Skeletal muscle tissue (tissue), 4 donors: ENCODE results near the gene CBFA2T3. TPM values are rescaled to one million over a fixed set of nuclear protein-coding genes. Genes with fewer than 3 reads are reported as not detected.
A peak's percentile ranks its signal among the peaks of the same experiment; 100 is the strongest.

ENCODE experiments used
- H3K27ac ChIP-seq: one replicate; pipeline ENCODE4 v1.7.0; 2013; ENCODE audit warnings: mild to moderate bottlenecking, low read depth, low read length, inconsistent platforms
- H3K27me3 ChIP-seq, 3 donors: one replicate each; pipeline ENCODE4 v1.7.0; 2013; ENCODE audit warnings: low read length in 3 of 3; ENCODE audit not compliant: control insufficient read depth in 3 of 3, insufficient read depth in 3 of 3
- H3K36me3 ChIP-seq, 3 donors: one replicate each; pipeline ENCODE4 v1.7.0; 2013; ENCODE audit warnings: low read length in 3 of 3; ENCODE audit not compliant: control insufficient read depth in 3 of 3, insufficient read depth in 3 of 3
- H3K4me1 ChIP-seq, 3 donors: one replicate each; pipeline ENCODE4 v1.7.0; 2013; ENCODE audit warnings: low read length in 3 of 3, mild to moderate bottlenecking in 3 of 3; ENCODE audit not compliant: control insufficient read depth in 3 of 3, insufficient read depth in 3 of 3
- H3K4me3 ChIP-seq, 3 donors: one replicate each; pipeline ENCODE4 v1.7.0; 2013; ENCODE audit warnings: low read length in 3 of 3
- H3K9ac ChIP-seq, 3 donors: one replicate each; pipeline ENCODE4 v1.7.0; 2013; ENCODE audit warnings: low read length in 3 of 3, mild to moderate bottlenecking in 3 of 3, moderate library complexity in 2 of 3, low read depth in 1 of 3
- H3K9me3 ChIP-seq, 3 donors: one replicate each; pipeline ENCODE4 v1.7.0; 2013; ENCODE audit warnings: low read length in 3 of 3; ENCODE audit not compliant: control insufficient read depth in 3 of 3
- total RNA-seq: library from RNA; depleted of rRNA; stranded (reverse); fragments of >200 nt; gene quantifications from one replicate; pipeline ENCODE4 v1.2.3, GENCODE V29; 2014
- donor health status: Osteomylitis.

Gene CBFA2T3
- total RNA-seq, 1 donor from 2014 or later: 2.1 TPM

DNA sequence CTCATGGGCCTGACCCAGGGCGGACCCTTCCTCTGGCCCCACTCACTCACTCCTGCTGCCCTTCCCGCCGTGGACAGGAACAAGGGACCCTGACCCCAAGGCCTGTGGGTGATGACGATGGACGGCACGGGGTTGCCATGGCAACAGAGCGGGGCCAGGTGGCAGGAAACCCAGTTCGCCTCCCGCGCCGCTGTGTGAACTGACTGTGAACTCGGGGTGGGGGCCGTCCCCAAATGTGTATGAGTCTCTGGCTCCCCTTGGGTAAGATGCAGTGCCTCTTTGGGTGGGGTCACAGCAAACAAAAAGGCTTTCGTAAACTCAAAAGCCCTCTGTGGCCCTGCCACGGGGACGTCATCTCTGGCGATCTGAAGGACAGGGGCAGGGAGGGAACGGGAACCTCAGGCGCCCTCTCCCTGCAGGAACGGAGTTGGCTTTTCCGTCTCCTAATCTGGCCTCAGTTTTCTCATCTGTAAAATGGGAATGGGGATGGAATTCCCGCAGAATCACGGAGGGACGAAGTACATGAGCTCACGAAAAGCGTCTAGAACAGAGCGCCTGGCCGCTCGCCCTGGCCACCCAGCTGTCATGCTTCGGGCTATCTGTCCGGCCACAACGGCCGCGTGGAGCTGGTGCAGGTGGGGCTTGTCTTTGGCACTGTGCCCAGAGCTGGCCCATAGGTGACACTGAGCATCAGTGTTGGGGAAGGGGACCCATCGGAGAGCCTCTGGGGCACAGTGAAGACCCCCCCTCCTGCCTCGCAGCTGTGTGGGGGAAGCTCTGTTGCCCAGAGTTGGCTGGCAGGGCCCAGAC is 65.7 kb downstream of the CBFA2T3 start:
- Histone ChIP-seq H3K27ac (no peak overlapping the region), H3K9me3 (no peaks in the 10 kb centered on the region), H3K27me3 (peaks cover 0 to 12% (median 9%) of the 10 kb centered on the region in 3 donors), H3K36me3 (no peaks in the 10 kb centered on the region), H3K4me1 (peaks cover 4 to 28% (median 16%) of the 10 kb centered on the region in 3 donors), H3K4me3 (no peak overlapping the region), H3K9ac (peak overlapping the region in 1 of 3 donors; percentile 25)

DNA sequence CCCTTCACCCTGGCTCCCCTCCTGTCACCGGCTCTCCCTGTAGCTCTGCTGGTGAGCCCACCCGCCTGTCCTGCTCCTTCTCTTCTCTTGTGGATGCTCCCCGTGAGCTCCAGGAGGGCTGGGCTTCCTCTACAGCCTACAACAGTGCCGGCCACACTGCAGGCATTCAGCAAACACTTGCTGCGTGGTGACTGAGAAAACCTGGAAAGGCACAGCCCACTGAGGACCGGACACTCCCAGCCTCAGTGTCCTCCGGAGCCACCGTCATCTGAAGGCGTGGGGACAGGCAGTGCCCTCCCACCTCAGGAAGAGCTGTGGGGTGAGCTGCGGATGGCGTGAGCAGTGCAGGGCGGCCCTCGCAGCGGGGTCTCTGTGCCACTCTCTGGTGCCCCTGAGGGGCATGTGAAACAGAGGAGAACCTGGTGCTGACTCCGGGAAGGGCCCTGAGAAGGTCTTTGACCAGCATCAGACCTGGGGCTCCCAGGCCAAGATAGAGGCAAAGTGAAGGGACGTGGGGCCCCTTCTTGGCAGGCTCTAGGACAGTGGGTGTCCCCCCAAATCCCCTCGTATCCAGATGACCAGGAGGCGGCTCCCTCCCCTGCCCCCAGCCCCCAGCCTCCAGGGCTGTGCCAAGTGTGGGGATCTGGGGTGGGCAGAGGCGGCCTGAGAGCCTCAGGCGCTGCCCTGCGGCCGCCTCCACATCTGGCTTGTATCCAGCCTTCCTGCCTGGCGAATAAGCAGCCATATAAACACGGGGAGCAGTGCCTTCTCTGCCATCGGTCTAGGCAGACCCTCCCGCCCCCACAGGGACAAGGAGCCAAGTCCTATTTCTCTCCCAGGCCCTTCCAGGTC is 66.5 kb downstream of the CBFA2T3 start:
- Histone ChIP-seq H3K9me3 (no peaks in the 10 kb centered on the region), H3K36me3 (no peaks in the 10 kb centered on the region), H3K4me3 (no peak overlapping the region), H3K9ac (peak overlapping the region in 1 of 3 donors; percentile 25), H3K27ac (no peak overlapping the region), H3K27me3 (peaks cover 0 to 6% (median 4%) of the 10 kb centered on the region in 3 donors), H3K4me1 (peaks cover 4 to 26% (median 16%) of the 10 kb centered on the region in 3 donors)

DNA sequence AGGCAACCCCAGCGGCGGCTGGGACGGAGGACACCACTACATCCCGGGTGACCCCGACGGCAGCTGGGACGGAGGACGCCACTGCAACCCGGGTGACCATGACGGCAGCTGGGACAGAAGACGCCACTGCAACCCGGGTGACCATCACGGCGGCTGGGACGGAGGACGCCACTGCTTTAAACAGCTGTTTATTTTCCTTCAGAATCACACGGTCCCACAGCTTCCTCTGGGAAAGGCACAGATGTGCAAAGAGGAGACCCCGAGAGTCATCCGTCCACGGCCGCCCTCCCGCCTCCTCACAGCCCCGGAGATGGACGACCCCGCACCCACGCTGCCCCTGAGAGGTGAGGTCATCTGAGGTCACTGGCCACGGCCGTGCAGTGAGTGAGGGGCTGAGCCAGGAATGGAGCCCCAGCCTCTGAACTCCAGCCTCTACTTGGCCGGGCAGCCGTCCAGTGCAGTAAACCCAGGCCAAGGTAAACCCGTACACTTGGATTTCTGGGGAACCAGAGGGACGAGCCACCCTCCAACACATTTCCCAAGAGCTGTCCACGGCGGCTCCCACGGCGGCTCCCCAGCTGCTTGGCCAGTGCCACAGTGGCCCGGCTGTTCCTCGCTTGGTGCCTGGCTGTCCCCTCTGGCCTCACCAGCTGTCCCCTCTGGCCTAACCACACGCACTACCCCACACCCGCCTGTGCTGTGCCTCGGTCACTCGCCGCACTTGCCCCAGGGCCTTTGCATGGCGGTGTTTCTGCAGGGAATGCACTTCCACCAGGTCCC is 67.4 kb downstream of the CBFA2T3 start:
- H3K27me3 ChIP-seq: peaks cover 0 to 6% (median 4%) of the 10 kb centered on the region in 3 donors
- H3K9me3 ChIP-seq: no peaks in the 10 kb centered on the region
- peak overlapping the region; percentile 19 for H3K27ac ChIP-seq
- no peak overlapping the region for H3K4me3 ChIP-seq
- H3K4me1 ChIP-seq: peaks cover 4 to 29% (median 18%) of the 10 kb centered on the region in 3 donors
- no peaks in the 10 kb centered on the region for H3K36me3 ChIP-seq
- H3K9ac ChIP-seq: no peak overlapping the region

DNA sequence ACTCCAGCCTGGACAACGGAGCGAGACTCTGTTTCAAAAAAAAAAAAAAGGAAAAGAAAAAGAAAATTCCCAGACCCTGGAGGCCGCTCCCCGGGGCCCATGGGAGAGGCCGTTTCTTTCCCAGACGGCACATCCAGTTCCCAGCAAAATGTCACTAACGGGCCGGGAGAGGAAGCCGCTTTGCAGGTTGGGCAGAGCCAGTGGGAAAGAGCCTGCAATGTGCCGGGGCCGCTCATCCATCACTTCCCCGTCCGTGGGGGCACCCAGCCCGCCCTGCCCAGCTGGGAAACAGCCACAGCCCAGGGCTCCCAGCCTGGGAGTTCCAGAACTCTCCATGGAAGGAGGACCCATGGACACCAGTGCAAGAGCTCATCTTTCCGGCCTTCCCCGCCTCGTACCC is 68.7 kb downstream of the CBFA2T3 start:
- Histone ChIP-seq H3K4me1 (peaks cover 11 to 35% (median 26%) of the 10 kb centered on the region in 3 donors), H3K27me3 (peaks cover 0 to 6% (median 4%) of the 10 kb centered on the region in 3 donors), H3K27ac (no peak overlapping the region), H3K4me3 (no peak overlapping the region), H3K9me3 (no peaks in the 10 kb centered on the region), H3K36me3 (no peaks in the 10 kb centered on the region), H3K9ac (no peak overlapping the region)

DNA sequence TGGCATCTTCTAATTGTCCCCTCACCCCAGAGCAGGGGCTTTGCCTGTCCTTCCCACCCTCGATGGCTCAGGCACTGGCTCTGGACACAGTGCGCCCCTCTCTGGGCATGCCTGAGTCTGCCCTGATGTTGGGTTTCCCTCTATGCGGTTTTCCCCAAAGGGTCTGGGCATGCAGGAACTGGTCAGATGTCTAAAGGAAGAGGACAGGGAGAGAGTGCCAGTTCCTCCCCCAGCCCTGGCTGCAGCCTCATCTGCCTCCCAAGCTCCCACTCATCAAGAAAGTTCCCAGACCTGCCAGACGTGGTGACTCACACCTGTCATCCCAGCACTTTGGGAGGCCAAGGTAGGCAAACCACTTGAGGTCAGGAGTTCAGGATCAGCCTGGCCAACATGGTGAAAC is 69.2 kb downstream of the CBFA2T3 start:
- Histone ChIP-seq H3K27ac (no peak overlapping the region), H3K4me1 (peaks cover 16 to 40% (median 31%) of the 10 kb centered on the region in 3 donors), H3K27me3 (peaks cover 0 to 6% (median 4%) of the 10 kb centered on the region in 3 donors), H3K4me3 (no peak overlapping the region), H3K36me3 (no peaks in the 10 kb centered on the region), H3K9me3 (no peaks in the 10 kb centered on the region), H3K9ac (peak overlapping the region in 2 of 3 donors; percentile 3 to 14)

DNA sequence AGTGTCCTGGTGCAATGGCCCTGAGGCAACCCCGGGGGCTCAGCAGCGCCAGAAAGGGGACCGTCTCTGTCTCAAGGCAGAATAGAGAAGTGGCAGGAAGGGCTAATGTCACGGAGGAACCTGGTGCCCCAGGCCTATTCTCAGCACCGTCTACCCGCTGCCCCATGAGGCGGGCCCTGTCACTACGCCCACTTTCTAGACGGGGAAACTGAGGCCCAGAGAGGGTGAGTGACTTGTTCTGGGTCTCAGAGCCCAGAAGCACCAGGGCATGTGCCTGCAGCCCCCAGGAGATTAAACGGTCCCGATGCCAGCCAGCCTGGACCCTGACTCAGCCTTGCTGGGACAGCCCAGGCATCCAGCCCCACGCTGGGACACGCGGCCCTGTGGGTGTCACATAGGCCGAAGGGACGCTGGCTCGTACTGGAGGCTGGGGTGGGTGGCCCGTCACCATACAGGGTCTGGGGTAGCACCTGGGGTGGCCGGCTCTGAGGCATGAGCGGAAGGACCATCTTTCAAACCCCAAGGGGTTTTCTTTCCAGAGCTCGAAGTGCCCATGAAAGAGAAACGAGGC is 70.4 kb downstream of the CBFA2T3 start:
- no peak overlapping the region for H3K27ac ChIP-seq
- no peaks in the 10 kb centered on the region for H3K9me3 ChIP-seq
- no peak overlapping the region for H3K9ac ChIP-seq
- peaks cover 19 to 44% (median 37%) of the 10 kb centered on the region in 3 donors for H3K4me1 ChIP-seq
- peaks cover 0 to 6% (median 4%) of the 10 kb centered on the region in 3 donors for H3K27me3 ChIP-seq
- no peak overlapping the region for H3K4me3 ChIP-seq
- H3K36me3 ChIP-seq: no peaks in the 10 kb centered on the region

DNA sequence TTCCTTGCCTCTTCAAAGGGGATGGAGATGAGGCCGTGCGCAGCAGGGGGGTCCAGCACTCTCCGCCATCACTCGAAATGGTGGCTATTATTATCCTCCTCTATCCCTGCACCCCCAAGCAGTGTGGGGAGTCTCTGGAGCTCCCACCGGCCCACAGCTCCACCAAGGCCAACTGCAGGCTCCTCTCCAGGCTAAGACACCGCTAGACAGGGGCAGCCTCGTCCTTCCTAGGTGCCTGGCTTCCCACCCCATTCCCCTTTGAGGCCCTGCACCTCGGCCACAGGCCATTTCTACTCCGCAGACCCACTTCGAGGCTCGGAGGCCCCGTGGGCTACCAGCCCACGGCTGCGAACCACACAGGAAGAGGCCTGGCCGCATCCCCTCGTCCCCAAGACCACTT is 71.0 kb downstream of the CBFA2T3 start:
- H3K9me3 ChIP-seq: no peaks in the 10 kb centered on the region
- H3K27me3 ChIP-seq: peaks cover 0 to 1% (median 0%) of the 10 kb centered on the region in 3 donors
- no peak overlapping the region for H3K9ac ChIP-seq
- H3K4me3 ChIP-seq: no peak overlapping the region
- H3K36me3 ChIP-seq: peaks cover 0 to 2% (median 0%) of the 10 kb centered on the region in 3 donors
- no peak overlapping the region for H3K27ac ChIP-seq
- peaks cover 19 to 42% (median 36%) of the 10 kb centered on the region in 3 donors for H3K4me1 ChIP-seq

DNA sequence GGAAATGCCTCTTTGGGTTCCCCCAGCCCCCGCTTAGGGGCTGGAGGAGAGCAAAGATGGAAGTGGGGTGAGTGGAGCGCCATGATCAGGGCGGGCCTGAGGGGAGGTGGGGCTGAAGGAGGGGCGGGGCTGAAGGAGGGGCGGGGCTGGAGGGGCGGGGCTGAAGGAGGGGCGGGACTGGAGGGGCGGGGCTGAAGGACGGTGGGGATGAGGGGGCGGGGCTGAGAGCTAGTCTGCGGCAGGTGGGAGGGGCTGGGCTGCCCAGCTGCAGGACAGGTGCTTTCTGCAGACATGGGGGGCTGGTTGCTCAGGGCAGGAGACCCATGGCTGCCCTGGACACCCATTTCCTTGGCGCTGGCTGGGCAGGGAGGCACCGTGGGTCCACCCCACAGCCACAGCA is 71.4 kb downstream of the CBFA2T3 start:
- Histone ChIP-seq H3K27me3 (no peaks in the 10 kb centered on the region), H3K4me3 (no peak overlapping the region), H3K9me3 (no peaks in the 10 kb centered on the region), H3K27ac (no peak overlapping the region), H3K36me3 (peaks cover 0 to 5% (median 0%) of the 10 kb centered on the region in 3 donors), H3K4me1 (peaks cover 19 to 40% (median 33%) of the 10 kb centered on the region in 3 donors), H3K9ac (no peak overlapping the region)

DNA sequence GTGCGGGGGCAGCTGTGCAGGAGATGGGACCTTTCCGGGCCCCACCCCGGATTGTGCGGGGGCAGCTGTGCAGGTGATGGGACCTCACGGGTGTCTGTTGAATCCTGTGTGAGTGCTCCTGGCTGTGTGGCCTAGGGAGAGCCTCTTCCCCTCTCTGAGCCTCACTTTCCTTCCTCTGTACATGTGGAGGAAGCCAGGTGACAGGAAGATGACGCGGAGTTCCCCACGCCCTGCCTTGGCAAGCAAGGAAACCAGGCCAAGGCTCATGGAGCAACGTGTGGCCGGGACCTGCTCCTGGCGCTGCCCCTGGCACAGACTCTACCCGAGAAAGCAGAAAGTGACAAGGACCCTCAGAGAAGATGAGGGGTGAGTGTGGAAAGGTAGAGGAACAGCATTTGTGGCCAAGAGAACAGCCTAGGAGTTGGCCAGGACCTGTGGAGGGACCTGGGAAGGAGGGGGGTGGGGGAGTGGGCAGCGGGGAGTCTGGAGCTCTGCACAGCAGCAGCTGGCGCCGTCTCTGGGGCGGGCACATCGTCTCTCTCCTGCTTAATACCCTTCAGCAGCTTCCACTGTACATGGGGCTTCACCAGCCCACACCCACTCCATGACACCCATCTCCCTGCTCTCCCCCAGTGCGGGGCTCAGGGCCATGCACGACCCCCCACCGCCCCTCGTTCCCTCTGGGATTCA is 72.2 kb downstream of the CBFA2T3 start:
- no peaks in the 10 kb centered on the region for H3K27me3 ChIP-seq
- H3K4me1 ChIP-seq: peaks cover 19 to 34% (median 33%) of the 10 kb centered on the region in 3 donors
- no peak overlapping the region for H3K4me3 ChIP-seq
- no peaks in the 10 kb centered on the region for H3K9me3 ChIP-seq
- H3K36me3 ChIP-seq: peaks cover 0 to 5% (median 0%) of the 10 kb centered on the region in 3 donors
- no peak overlapping the region for H3K9ac ChIP-seq
- H3K27ac ChIP-seq: no peak overlapping the region
